Activated naive CD8-positive, alpha-beta T cell treated with anti-CD3 and anti-CD28 coated beads, Interleukin-2, amount 50 U/mL, for 24 hours (primary cell): ENCODE results near the gene AGRN.
"Not testable (repeated sequence)": the region's sequence is repeated elsewhere in the genome, so short reads cannot be mapped to it uniquely, and the experiment has no call there.

Experiments
- ATAC-seq: fragments of 150-1000 bp; cut with Tn5 transposase; one replicate; pipeline ENCODE4 v1.10.0; 2021
- DNase-seq: peaks from one replicate; pipeline ENCODE4 v3.0.0; 2021
- H3K27ac Mint-ChIP-seq: one replicate; pipeline ENCODE4 v1.8.0; 2021; ENCODE audit warnings: mild to moderate bottlenecking, mixed read lengths
- H3K27me3 Mint-ChIP-seq: one replicate; pipeline ENCODE4 v1.8.0; 2021; ENCODE audit warnings: mixed read lengths
- H3K36me3 Mint-ChIP-seq: one replicate; pipeline ENCODE4 v1.8.0; 2021; ENCODE audit warnings: low read depth, mixed read lengths
- H3K4me1 Mint-ChIP-seq: one replicate; pipeline ENCODE4 v1.8.0; 2021; ENCODE audit warnings: mixed read lengths
- H3K4me3 Mint-ChIP-seq: one replicate; pipeline ENCODE4 v1.8.0; 2021; ENCODE audit warnings: mild to moderate bottlenecking, moderate library complexity, mixed read lengths
- H3K9me3 Mint-ChIP-seq: one replicate; pipeline ENCODE4 v1.8.0; 2021; ENCODE audit warnings: mixed read lengths

The AGRN gene

GRCh38 chr1:1020000-1020404 lies at the start of gene AGRN:
TSS of gene AGRN (plus strand) at chr1:1020120. CDS start at chr1:1020173, 53 bp downstream.
- Mint-ChIP-seq H3K4me1 (peaks cover 16% of the 10 kb centered on the region), H3K4me3 (peak within 1 kb of the TSS; percentile 42), H3K36me3 (peaks cover 2% of the 10 kb centered on the region), H3K9me3 (no peaks in the 10 kb centered on the region), H3K27me3 (no peaks in the 10 kb centered on the region), H3K27ac (no peak within 1 kb of the TSS)
- peak; percentile 16 for ATAC-seq
- DNase-seq: no peak

DNA sequence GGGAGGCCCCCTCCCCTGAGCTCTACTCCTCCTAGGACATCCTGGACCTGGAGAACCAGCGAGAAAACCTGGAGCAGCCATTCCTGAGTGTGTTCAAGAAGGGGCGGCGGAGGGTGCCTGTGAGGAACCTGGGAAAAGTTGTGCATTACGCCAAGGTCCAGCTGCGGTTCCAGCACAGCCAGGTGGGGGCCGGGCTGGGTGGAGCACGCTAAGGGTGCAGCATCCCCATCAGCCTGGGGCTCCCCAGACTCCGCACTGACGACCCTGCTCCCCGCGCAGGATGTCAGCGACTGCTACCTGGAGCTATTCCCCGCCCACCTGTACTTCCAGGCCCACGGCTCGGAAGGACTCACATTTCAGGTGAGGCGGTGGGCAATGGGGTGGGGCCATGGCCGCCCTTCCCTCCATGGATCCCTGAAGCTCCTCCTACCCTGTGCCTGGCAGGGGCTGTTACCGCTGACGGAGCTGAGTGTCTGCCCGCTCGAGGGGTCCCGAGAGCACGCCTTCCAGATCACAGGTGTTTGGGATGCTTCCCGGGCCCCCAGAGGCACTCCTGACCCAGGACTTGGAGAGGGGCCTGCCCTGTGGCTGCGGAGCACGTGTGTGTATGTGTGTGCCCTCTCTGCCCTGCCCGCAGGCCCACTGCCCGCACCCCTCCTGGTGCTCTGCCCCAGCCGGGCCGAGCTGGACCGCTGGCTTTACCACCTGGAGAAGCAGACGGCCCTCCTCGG lies 49.5 kb upstream of the AGRN start:
- DNase-seq (no peak), ATAC-seq (no peak)
- Mint-ChIP-seq H3K27me3 (peaks cover 21% of the 10 kb centered on the region), H3K27ac (no peak overlapping the region), H3K9me3 (no peaks in the 10 kb centered on the region), H3K36me3 (peaks cover 2% of the 10 kb centered on the region), H3K4me1 (peaks cover 13% of the 10 kb centered on the region), H3K4me3 (no peak overlapping the region)

DNA sequence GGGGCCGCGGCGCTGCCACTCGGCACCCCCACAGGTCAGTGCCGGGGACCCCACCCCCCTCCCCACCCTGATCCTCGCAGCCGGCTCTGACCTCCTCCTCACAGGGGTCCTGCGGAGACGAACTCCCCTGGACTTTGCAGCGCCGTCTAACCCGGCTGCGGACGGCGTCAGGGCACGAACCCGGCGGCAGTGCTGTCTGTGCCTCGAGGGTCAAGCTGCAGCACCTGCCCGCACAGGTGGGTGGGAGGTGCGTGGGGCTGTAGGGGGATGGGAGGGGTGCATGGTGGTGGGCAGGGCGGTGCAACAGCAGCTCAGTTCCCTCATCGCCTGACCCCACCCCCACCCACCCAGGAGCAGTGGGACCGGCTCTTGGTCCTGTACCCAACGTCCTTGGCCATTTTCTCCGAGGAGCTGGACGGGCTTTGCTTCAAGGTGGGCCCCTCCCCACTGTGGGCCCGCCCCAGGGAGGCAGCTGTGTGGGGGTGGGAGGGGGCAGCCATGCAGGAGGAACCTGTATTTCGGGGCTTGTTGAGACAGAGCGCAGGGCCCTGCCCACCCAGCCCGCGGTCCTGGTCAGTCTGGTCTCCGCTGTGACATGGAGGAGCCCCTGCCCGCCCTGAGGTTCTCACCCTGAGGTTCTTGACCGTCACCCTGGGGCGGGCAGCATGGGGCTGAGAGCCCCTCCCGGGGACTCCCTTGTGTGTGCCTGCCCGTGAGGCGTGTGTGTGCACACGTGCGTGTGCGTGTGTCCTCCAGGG lies 48.8 kb upstream of the AGRN start:
- peaks cover 9% of the 10 kb centered on the region for H3K4me1 Mint-ChIP-seq
- DNase-seq (no peak), ATAC-seq (no peak)
- no peak overlapping the region for H3K27ac Mint-ChIP-seq
- peaks cover 26% of the 10 kb centered on the region for H3K27me3 Mint-ChIP-seq
- H3K9me3 Mint-ChIP-seq: no peaks in the 10 kb centered on the region
- H3K36me3 Mint-ChIP-seq: peaks cover 2% of the 10 kb centered on the region
- H3K4me3 Mint-ChIP-seq: no peak overlapping the region

DNA sequence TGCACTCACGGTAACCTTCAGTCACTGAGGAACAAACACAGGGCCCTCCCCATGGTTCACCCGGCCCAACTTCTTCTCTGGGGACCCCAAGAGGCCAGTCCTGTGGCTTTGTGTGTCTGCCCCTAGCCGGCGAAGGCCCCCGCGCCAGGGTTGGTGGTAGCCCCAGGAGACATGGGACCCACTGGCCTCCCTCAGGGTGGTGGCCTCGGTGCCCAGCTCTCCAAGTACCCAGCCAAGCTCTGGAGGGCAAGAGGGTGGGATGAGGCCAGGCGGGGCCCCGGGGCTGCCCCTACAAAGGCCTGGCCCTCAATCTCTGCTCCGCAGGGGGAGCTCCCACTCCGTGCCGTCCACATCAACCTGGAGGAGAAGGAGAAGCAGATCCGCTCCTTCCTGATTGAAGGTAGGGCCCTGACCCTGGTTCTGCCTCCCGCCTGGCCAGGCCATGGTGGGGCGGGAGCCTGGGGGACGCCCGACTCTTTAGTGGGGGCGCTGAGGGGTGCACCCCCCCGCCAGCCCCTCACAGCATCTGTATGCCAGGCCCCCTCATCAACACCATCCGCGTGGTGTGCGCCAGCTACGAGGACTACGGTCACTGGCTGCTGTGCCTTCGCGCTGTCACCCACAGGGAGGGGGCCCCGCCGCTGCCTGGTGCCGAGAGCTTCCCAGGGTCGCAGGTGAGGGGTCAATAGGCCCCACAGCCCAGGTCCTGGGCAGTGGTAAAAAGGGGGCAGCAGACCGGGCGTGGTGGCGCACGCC lies 48.0 kb upstream of the AGRN start:
- Mint-ChIP-seq H3K36me3 (peaks cover 2% of the 10 kb centered on the region), H3K9me3 (no peaks in the 10 kb centered on the region), H3K27ac (no peak overlapping the region), H3K4me3 (no peak overlapping the region), H3K27me3 (peaks cover 26% of the 10 kb centered on the region), H3K4me1 (peaks cover 5% of the 10 kb centered on the region)
- ATAC-seq: no peak
- no peak for DNase-seq

DNA sequence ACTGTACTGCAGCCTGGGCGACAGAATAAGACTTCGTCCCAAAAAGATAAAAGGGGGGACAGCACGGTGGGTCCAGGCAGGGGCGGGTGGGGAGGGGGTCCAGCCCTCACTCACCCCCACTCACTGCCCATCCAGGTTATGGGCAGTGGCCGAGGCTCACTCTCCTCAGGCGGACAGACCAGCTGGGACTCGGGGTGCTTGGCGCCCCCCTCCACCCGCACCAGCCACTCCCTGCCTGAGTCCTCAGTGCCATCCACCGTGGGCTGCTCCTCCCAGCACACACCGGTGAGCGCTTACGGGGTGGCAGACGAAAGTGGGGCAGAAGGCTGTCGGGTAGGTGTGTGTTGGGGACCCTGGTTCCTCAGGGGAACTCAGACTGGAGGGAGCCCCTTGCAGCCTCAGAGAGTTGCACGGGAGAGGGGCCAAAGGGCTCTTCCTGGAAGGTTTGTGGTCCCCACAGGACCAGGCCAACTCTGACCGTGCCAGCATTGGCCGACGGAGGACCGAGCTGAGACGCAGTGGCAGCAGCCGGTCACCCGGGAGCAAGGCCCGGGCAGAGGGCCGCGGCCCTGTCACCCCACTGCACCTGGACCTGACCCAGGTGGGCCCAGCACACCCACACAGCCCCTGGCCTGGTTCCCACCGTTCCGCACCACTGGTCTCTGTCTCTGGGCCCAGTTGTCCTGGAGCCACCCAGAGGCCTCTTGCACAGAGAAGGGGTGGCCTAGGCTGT lies 47.0 kb upstream of the AGRN start:
- Mint-ChIP-seq H3K4me3 (no peak overlapping the region), H3K36me3 (peaks cover 2% of the 10 kb centered on the region), H3K9me3 (no peaks in the 10 kb centered on the region), H3K4me1 (peaks cover 3% of the 10 kb centered on the region), H3K27me3 (peaks cover 26% of the 10 kb centered on the region), H3K27ac (no peak overlapping the region)
- ATAC-seq: no peak
- DNase-seq: no peak

GRCh38 chr1:973459-974292 lies 46.2 kb upstream of the AGRN start:
- Mint-ChIP-seq H3K27ac (no peak overlapping the region), H3K4me1 (peaks cover 6% of the 10 kb centered on the region), H3K27me3 (peaks cover 25% of the 10 kb centered on the region), H3K9me3 (no peaks in the 10 kb centered on the region), H3K36me3 (peaks cover 2% of the 10 kb centered on the region), H3K4me3 (no peak overlapping the region)
- no peak for DNase-seq
- ATAC-seq: no peak

DNA sequence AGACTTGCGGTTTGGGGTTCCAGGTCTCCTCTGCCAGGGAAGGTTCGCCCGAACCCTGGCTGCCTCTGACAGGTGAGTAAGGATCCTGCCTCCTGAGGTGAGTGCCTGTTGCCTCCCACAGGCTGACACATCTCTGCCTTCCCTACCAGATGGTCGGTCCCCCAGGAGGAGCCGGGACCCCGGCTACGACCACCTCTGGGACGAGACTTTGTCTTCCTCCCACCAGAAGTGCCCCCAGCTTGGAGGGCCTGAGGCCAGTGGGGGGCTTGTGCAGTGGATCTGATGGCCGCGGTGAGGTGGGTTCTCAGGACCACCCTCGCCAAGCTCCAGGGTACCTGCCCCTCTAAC lies 45.7 kb upstream of the AGRN start:
- peaks cover 6% of the 10 kb centered on the region for H3K4me1 Mint-ChIP-seq
- no peak for DNase-seq
- no peak for ATAC-seq
- H3K4me3 Mint-ChIP-seq: no peak overlapping the region
- peaks cover 23% of the 10 kb centered on the region for H3K27me3 Mint-ChIP-seq
- H3K36me3 Mint-ChIP-seq: peaks cover 2% of the 10 kb centered on the region
- no peak overlapping the region for H3K27ac Mint-ChIP-seq
- H3K9me3 Mint-ChIP-seq: no peaks in the 10 kb centered on the region

GRCh38 chr1:974687-975328 lies 45.1 kb upstream of the AGRN start:
- H3K4me1 Mint-ChIP-seq: peaks cover 6% of the 10 kb centered on the region
- H3K36me3 Mint-ChIP-seq: no peaks in the 10 kb centered on the region
- peaks cover 18% of the 10 kb centered on the region for H3K27me3 Mint-ChIP-seq
- ATAC-seq: no peak
- H3K9me3 Mint-ChIP-seq: no peaks in the 10 kb centered on the region
- H3K27ac Mint-ChIP-seq: no peak overlapping the region
- no peak for DNase-seq
- no peak overlapping the region for H3K4me3 Mint-ChIP-seq

- DNase-seq (no peak), ATAC-seq (no peak)
- H3K36me3 Mint-ChIP-seq: no peaks in the 10 kb centered on the region
- H3K27ac Mint-ChIP-seq: no peak overlapping the region
- H3K4me3 Mint-ChIP-seq: no peak overlapping the region
- no peaks in the 10 kb centered on the region for H3K9me3 Mint-ChIP-seq
- peaks cover 6% of the 10 kb centered on the region for H3K4me1 Mint-ChIP-seq
- H3K27me3 Mint-ChIP-seq: peaks cover 18% of the 10 kb centered on the region
Observed at GRCh38 chr1:975365-975764, 44.6 kb upstream of the AGRN start.

DNA sequence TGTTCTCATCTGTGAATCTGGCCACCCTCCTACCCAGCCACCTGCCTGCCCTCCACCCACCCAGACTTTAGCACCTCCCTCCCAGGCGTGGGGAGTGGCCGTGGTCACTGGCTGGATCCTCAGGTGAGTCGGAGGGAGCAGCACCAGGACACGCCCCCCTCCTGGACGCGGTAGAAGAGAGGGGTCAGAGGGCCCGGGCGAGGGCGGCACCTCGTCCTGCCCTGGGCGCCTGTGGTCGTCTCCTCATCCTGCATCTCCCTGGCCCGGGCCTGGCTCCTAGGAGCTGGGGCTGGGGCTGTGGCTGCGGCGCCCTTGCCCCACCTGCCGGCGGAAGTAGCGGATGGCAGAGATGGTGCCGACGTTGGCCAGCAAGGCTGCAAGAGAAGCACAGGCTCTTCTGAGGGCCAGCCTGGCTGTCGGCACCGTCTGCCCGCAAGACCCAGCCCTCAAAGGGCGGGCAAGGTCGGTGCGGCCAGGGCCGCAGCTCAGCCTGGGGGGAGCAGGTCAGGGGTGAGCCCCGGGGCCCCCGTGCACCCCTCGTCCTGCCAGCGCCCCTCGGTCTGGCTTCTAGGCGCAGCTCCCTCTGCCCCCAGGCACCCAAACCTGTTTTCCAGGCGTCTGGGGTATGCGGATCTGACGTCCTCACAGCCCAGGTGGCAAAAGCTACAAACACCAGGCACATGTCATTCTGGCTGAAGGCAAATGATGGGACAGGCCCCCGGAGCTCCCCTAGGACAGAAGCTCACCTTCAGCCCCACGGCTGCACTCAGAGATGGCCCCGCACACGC lies 43.8 kb upstream of the AGRN start:
- Mint-ChIP-seq H3K4me3 (no peak overlapping the region), H3K4me1 (peaks cover 6% of the 10 kb centered on the region), H3K27me3 (peaks cover 18% of the 10 kb centered on the region), H3K36me3 (no peaks in the 10 kb centered on the region), H3K27ac (no peak overlapping the region), H3K9me3 (no peaks in the 10 kb centered on the region)
- DNase-seq (peak; percentile 57), ATAC-seq (peak; percentile 66)

- peaks cover 18% of the 10 kb centered on the region for H3K27me3 Mint-ChIP-seq
- H3K9me3 Mint-ChIP-seq, ATAC-seq, H3K4me1 Mint-ChIP-seq, H3K4me3 Mint-ChIP-seq, H3K27ac Mint-ChIP-seq, H3K36me3 Mint-ChIP-seq, DNase-seq: not testable (repeated sequence)
Observed at GRCh38 chr1:976791-977190, 43.1 kb upstream of the AGRN start.

DNA sequence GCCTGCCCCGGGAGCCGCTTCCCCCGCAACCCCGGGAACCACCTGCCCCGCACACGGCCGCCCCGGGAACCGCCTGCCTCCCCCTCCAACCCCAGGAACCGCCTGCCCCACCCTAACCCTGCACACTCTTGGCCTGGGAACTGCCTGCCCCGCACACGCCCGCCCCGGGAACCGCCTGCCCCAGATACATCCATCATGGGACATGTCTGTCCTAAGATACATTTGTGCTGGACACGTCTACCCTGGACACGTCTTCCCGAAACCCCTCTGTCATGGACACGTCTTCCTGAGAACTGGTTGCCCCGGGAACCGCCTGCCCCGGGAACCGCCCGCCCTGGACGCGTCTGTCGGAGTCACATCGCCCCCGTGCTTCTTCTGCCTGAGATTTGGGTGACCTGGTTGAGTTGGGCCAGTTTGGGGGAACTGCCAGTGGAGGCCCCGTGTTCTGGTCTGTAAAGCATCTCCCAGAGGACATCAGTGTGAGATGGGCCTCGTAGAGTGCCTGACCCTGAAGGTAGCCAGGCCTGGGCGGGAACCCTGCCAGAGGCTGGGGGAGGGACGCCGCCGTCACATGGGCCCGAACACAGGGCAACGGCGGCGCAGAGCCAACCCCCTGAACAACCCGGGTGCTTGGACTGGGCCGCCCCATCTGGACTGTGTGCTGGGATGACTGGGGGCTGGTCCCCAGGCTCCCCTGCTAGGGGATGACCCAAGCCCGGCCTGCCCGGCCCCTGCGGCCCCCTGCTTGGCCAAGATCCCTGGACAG lies 41.7 kb upstream of the AGRN start:
- H3K4me1 Mint-ChIP-seq: peaks cover 6% of the 10 kb centered on the region
- no peaks in the 10 kb centered on the region for H3K36me3 Mint-ChIP-seq
- H3K27ac Mint-ChIP-seq: no peak overlapping the region
- no peak overlapping the region for H3K4me3 Mint-ChIP-seq
- DNase-seq: no peak
- ATAC-seq: no peak
- no peaks in the 10 kb centered on the region for H3K9me3 Mint-ChIP-seq
- H3K27me3 Mint-ChIP-seq: peaks cover 20% of the 10 kb centered on the region
